Epithelial cell of esophagus (primary cell): ENCODE results near the gene FGF2.

ENCODE experiments used
- DNase-seq: peaks from one replicate; pipeline ENCODE4 v3.0.0; 2010; ENCODE audit warnings: low read depth
- H3K4me3 ChIP-seq: 2 replicates; pipeline ENCODE4 v1.5.1; 2011; ENCODE audit warnings: mild to moderate bottlenecking, low read length, control low read depth
- TF ChIP-seq, protein P1 (sequence below): IDR thresholded peaks from 2 replicates; pipeline ENCODE4 v1.5.1; 2011; ENCODE audit warnings: low read depth, mild to moderate bottlenecking, low read length, control low read depth, inconsistent platforms; ENCODE audit not compliant: insufficient read depth; ENCODE audit errors: missing control alignments

The FGF2 gene

GRCh38 chr4:122912810-122913575, 86.4 kb downstream of the FGF2 start:
- no peak for DNase-seq

DNA sequence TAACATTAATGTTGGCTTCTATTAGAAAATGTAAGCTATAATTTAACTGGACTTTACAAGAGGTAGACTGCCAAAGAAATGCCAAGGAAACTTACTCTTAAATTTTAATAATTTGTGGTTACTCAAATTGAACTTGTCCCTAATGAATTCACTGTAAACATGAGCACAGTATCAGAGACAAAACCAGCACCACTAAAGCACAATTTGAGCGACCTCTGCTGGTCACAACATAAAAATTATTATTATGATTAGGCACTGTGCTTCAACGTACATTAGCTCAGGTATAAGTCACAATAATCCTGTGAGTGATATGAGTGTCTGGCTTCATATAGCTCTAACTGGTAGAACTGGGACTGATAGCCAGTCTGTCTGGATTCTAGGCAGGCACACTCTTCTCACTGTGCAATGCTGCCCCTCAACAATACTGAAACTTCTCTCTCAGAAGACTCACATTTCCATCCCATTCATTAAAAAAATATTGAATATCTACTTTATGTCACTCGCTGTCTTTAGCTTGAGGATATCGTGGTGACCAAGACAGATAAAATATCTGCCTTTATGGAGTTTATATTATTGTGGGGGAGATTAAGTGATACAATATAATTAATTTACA, 87.8 kb downstream of the FGF2 start:
- peak; percentile 70 for DNase-seq
- H3K4me3 ChIP-seq, result no peak overlapping the region
- TF ChIP-seq, protein P1, sequence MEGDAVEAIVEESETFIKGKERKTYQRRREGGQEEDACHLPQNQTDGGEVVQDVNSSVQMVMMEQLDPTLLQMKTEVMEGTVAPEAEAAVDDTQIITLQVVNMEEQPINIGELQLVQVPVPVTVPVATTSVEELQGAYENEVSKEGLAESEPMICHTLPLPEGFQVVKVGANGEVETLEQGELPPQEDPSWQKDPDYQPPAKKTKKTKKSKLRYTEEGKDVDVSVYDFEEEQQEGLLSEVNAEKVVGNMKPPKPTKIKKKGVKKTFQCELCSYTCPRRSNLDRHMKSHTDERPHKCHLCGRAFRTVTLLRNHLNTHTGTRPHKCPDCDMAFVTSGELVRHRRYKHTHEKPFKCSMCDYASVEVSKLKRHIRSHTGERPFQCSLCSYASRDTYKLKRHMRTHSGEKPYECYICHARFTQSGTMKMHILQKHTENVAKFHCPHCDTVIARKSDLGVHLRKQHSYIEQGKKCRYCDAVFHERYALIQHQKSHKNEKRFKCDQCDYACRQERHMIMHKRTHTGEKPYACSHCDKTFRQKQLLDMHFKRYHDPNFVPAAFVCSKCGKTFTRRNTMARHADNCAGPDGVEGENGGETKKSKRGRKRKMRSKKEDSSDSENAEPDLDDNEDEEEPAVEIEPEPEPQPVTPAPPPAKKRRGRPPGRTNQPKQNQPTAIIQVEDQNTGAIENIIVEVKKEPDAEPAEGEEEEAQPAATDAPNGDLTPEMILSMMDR, result peak; percentile 59

More at GRCh38 chr4:122912810-122913575, 86.4 kb downstream of the FGF2 start:
- TF ChIP-seq, protein P1, result no peak
- H3K4me3 ChIP-seq, result no peak overlapping the region

GRCh38 chr4:122914938-122915337, 88.3 kb downstream of the FGF2 start:
- DNase-seq, result peak; percentile 27
- H3K4me3 ChIP-seq, result no peak overlapping the region
- TF ChIP-seq, protein P1, result no peak

DNA sequence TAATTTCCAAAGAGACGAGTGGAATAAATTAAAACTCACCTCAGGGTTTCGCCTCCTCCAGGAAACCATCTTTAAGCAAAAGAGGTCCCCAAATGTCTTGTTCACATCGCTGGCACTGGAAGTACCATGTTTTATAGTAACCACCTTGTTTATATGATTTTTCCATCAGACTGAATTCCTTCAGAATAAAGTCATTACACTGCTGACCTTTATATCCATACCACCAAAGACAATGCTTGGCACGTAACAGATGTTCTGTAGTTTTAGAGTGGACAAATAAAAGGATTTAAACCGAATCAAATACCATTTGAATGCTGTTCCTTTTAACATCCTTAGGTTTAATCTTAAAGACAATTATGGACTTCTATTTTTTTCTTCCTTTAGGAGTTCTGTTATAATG, 91.1 kb downstream of the FGF2 start:
- TF ChIP-seq, protein P1, result no peak
- no peak overlapping the region for H3K4me3 ChIP-seq
- no peak for DNase-seq

DNA sequence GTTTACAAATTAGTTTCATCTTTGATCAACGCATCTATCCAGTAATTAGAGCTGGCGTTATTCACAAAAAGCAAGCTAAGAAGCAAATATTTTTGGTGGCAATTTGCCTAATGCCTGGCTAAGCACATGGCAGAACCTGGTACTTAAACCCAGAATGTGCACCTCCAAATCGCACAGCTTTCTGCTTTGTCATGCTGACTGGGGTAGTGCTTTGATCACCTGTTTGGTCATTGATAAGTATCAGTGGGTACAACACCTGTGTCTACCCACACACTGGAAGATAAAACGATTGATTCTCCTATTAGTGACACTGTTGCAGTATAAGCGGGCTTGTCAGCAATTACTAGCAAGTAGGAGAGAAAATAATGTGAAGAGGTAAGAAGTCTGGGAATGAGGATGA, 93.8 kb downstream of the FGF2 start:
- no peak for DNase-seq
- TF ChIP-seq, protein P1, result no peak
- no peak overlapping the region for H3K4me3 ChIP-seq

- no peak for DNase-seq
- H3K4me3 ChIP-seq, result peak overlapping the region; percentile 86
- TF ChIP-seq, protein P1, result no peak
Measured at GRCh38 chr4:122921300-122921699, 94.7 kb downstream of the FGF2 start.
